Renal cortical epithelial cell (primary cell): ENCODE data around the gene NEU1. TPM values are rescaled to one million over a fixed set of nuclear protein-coding genes. Genes with fewer than 3 reads are reported as not detected.
"Not testable (repeated sequence)": the region's sequence is repeated elsewhere in the genome, so short reads cannot be mapped to it uniquely, and the experiment has no call there.

ENCODE experiments used
- DNase-seq: peaks from one replicate; pipeline ENCODE4 v3.0.0-alpha.2; 2011; ENCODE audit warnings: low read depth
- total RNA-seq: library from RNA; depleted of rRNA; stranded (reverse); fragments of >200 nt; gene quantifications from 2 replicates; pipeline ENCODE4 v1.2.3, GENCODE V29; 2014

Gene NEU1
- total RNA-seq, 1 donor from 2014 or later, result 112 TPM

DNA sequence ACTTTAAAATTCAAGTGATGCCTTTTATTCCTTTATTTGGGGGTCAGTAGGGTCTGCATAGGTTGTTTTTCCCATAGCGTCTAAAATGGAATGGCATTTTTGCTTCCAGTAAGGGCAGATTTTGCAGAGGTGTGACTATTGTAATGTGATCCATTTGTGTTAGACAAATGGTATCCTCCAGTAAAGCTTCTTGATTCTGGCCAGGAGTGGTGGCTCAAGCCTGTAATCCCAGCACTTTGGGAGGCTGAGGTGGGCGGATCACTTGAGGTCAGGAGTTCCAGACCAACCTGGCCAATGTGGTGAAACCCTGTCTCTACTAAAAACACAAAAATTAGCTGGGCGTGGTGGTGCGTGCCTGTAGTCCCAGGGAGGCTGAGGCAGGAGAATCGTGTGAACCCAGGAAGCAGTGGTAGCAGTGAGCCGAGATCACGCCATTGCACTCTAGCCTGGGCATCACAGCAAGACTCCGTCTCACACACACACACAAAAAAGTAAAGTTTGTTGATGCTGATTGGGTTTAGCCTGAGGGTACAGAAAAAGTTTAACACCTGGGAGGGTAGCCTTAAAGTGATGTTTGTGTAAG is 44.6 kb downstream of the NEU1 start:
- DNase-seq, result not testable (repeated sequence)

DNA sequence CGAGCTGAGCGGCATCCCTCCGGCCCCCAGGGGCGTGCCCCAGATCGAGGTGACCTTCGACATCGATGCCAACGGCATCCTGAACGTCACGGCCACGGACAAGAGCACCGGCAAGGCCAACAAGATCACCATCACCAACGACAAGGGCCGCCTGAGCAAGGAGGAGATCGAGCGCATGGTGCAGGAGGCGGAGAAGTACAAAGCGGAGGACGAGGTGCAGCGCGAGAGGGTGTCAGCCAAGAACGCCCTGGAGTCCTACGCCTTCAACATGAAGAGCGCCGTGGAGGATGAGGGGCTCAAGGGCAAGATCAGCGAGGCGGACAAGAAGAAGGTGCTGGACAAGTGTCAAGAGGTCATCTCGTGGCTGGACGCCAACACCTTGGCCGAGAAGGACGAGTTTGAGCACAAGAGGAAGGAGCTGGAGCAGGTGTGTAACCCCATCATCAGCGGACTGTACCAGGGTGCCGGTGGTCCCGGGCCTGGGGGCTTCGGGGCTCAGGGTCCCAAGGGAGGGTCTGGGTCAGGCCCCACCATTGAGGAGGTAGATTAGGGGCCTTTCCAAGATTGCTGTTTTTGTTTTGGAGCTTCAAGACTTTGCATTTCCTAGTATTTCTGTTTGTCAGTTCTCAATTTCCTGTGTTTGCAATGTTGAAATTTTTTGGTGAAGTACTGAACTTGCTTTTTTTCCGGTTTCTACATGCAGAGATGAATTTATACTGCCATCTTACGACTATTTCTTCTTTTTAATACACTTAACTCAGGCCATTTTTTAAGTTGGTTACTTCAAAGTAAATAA is 45.3 kb downstream of the NEU1 start:
- DNase-seq, result peak; percentile 43

DNA sequence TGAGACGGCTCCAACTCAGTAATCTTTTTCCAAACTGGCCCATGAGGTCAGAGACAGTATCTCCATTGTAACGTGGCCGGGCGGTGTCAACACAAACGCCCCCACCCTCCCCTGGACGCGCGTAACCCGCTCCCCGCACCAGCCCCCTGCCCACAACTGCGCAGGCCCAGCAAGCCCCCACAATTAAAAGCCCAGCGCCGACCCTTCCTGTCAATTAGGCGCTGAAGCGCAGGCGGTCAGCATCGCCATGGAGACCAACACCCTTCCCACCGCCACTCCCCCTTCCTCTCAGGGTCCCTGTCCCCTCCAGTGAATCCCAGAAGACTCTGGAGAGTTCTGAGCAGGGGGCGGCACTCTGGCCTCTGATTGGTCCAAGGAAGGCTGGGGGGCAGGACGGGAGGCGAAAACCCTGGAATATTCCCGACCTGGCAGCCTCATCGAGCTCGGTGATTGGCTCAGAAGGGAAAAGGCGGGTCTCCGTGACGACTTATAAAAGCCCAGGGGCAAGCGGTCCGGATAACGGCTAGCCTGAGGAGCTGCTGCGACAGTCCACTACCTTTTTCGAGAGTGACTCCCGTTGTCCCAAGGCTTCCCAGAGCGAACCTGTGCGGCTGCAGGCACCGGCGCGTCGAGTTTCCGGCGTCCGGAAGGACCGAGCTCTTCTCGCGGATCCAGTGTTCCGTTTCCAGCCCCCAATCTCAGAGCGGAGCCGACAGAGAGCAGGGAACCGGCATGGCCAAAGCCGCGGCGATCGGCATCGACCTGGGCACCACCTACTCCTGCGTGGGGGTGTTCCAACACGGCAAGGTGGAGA is 47.4 kb downstream of the NEU1 start, which contains the start of the genes HSPA1A and HSPA1L:
Gene HSPA1A, plus strand, starts transcription at position 519 of the 814 bp plus-strand sequence. Its CDS starts 214 bp downstream, at position 733.
Gene HSPA1L, minus strand, starts transcription at position 259 of the 814 bp plus-strand sequence. CDS start 3,311 bp downstream, outside the sequence.
- DNase-seq, result peak; percentile 88

DNA sequence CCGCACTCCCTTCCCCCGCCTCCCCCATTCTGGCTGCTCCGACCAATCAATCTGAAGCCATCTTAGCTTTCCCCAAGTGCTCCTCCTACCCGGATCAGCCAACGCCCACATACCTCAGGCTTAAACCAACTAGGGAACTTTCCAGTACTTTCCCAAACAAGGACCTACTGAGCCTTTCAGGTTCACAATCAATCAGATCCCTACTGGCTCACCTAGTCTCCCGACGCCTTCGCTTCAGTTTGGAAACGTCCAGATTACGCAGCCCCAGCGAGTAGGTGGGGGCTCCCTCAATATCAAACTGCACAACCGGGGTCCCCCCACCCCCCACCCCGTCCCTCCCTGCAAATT is 48.0 kb downstream of the NEU1 start:
- DNase-seq, result peak; percentile 99

DNA sequence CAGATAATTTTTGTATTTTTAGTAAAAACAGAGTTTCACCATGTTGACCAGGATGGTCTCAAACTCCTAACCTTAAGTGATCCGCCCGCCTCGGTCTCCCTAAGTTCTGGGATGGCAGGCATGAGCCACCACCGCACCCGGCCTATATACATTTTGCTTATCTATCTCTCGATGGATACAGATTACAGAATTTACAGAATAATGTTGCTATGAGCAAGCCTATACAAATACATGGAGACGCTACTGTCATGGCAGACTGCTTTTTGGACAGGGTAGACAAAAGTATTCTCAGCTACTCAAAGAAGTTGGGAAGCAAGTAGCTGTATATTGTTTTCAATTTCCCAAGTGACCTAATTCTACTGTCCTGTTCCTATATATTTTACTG is 49.2 kb downstream of the NEU1 start:
- DNase-seq, result no peak

DNA sequence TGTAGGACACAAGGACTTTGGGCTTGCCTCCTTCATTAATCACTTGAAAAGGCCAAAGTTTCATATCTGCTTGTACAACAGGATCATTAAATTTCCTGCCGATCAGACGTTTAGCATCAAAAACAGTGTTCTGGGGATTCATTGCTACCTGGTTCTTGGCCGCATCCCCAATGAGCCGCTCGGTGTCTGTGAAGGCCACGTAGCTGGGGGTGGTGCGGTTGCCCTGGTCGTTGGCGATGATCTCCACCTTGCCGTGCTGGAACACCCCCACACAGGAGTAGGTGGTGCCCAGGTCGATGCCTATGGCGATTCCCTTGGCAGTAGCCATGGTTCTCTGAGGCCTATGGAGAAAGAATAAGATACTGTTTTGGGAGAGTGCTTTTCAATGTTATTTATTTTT is 51.0 kb downstream of the NEU1 start:
- DNase-seq, result no peak

DNA sequence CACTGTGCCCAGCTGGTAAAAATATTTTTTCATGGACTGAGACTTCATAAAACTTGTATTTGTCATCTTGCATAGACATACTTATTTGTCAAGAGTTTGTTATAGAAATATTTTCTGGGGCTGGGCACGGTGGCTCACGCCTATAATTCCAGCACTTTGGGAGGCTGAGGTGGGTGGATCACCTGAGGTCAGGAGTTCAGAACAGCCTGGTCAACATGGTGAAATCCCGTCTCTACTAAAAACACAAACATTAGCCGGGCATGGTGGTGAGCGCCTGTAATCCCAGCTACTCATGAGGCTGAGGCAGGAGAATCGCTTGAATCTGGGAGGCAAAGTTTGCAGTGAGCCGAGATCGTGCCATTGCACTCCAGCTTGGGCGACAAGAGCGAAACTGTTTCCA is 54.0 kb downstream of the NEU1 start:
- not testable (repeated sequence) for DNase-seq

Other genes starting within 250 kb of the NEU1 start
- not detected in 2 replicates for gene AIF1, start 247.6 kb downstream of the NEU1 start, total RNA-seq
- 13.9 and 90.6 TPM in 2 replicates for gene PRRC2A, start 242.1 kb downstream of the NEU1 start, total RNA-seq
- gene BAG6, start 210.2 kb downstream of the NEU1 start, total RNA-seq, result 130 and 241 TPM in 2 replicates
- gene APOM, start 206.9 kb downstream of the NEU1 start, total RNA-seq, result 0.69 and 0.80 TPM in 2 replicates
- gene C6orf47, start 202.0 kb downstream of the NEU1 start, total RNA-seq, result 28.6 and 32.0 TPM in 2 replicates
- gene GPANK1, start 197.8 kb downstream of the NEU1 start, total RNA-seq, result 9.1 and 16.0 TPM in 2 replicates
- gene CSNK2B, start 196.7 kb downstream of the NEU1 start, total RNA-seq, result 116 and 121 TPM in 2 replicates
- gene LY6G5B, start 192.8 kb downstream of the NEU1 start, total RNA-seq, result 2.6 TPM in 1 of 2 replicates, not detected in the other
- gene LY6G5C, start 181.8 kb downstream of the NEU1 start, total RNA-seq, result 0.40 TPM in 1 of 2 replicates, not detected in the other
- 54.7 and 56.6 TPM in 2 replicates for gene ABHD16A, start 159.5 kb downstream of the NEU1 start, total RNA-seq
- gene LY6G6F, start 156.0 kb downstream of the NEU1 start, total RNA-seq, result not detected in 2 replicates
- not detected in 2 replicates for gene LY6G6D, start 147.5 kb downstream of the NEU1 start, total RNA-seq
- not detected in 2 replicates for gene LY6G6C, start 141.1 kb downstream of the NEU1 start, total RNA-seq
- gene MPIG6B, start 139.4 kb downstream of the NEU1 start, total RNA-seq, result not detected in 2 replicates
- gene DDAH2, start 133.5 kb downstream of the NEU1 start, total RNA-seq, result 101 and 121 TPM in 2 replicates
- 345 and 2,008 TPM in 2 replicates for gene CLIC1, start 126.3 kb downstream of the NEU1 start, total RNA-seq
- gene MSH5, start 122.8 kb downstream of the NEU1 start, total RNA-seq, result 4.4 and 6.6 TPM in 2 replicates
- 0.50 and 0.69 TPM in 2 replicates for gene SAPCD1, start 100.2 kb downstream of the NEU1 start, total RNA-seq
- gene VWA7, start 85.5 kb downstream of the NEU1 start, total RNA-seq, result 2.6 and 8.5 TPM in 2 replicates
- gene VARS1, start 67.1 kb downstream of the NEU1 start, total RNA-seq, result 67.4 and 103 TPM in 2 replicates
- 16.6 and 46.9 TPM in 2 replicates for gene LSM2, start 55.9 kb downstream of the NEU1 start, total RNA-seq
- 0.87 and 2.0 TPM in 2 replicates for gene HSPA1L, start 47.5 kb downstream of the NEU1 start, total RNA-seq
- 178 and 296 TPM in 2 replicates for gene HSPA1A, start 47.3 kb downstream of the NEU1 start, total RNA-seq
- 197 and 264 TPM in 2 replicates for gene HSPA1B, start 35.1 kb downstream of the NEU1 start, total RNA-seq
- 1.1 and 26.6 TPM in 2 replicates for gene SLC44A4, start 16.2 kb upstream of the NEU1 start, total RNA-seq
- gene EHMT2, start 34.9 kb upstream of the NEU1 start, total RNA-seq, result 37.7 and 72.3 TPM in 2 replicates
- gene ZBTB12, start 39.3 kb upstream of the NEU1 start, total RNA-seq, result 0.69 and 5.9 TPM in 2 replicates
- 1.7 TPM in 1 of 2 replicates, not detected in the other for gene C2, start 64.9 kb upstream of the NEU1 start, total RNA-seq
- 24.3 and 32.7 TPM in 2 replicates for gene CFB, start 83.3 kb upstream of the NEU1 start, total RNA-seq
- 92.3 and 146 TPM in 2 replicates for gene NELFE, start 96.2 kb upstream of the NEU1 start, total RNA-seq
- gene SKIC2, start 96.4 kb upstream of the NEU1 start, total RNA-seq, result 46.5 and 47.3 TPM in 2 replicates
- 10.6 and 16.9 TPM in 2 replicates for gene DXO, start 109.3 kb upstream of the NEU1 start, total RNA-seq
- 1.6 and 42.4 TPM in 2 replicates for gene C4A, start 119.2 kb upstream of the NEU1 start, total RNA-seq
- gene C4B, start 152.0 kb upstream of the NEU1 start, total RNA-seq, result 0.35 and 32.2 TPM in 2 replicates
- 0.20 TPM in 1 of 2 replicates, not detected in the other for gene CYP21A2, start 175.6 kb upstream of the NEU1 start, total RNA-seq
- gene TNXB, start 246.5 kb upstream of the NEU1 start, total RNA-seq, result 0.75 TPM in 1 of 2 replicates, not detected in the other